ENCODE data around the gene RBPJL. TPM values are rescaled to one million over a fixed set of nuclear protein-coding genes. Genes with fewer than 3 reads are reported as not detected.

The RBPJL gene
- total and polyA plus RNA-seq, 2 of the 13 experiments (the other 11 are each of a cell fraction or from before 2014, with no cell fraction given), result not detected

DNA sequence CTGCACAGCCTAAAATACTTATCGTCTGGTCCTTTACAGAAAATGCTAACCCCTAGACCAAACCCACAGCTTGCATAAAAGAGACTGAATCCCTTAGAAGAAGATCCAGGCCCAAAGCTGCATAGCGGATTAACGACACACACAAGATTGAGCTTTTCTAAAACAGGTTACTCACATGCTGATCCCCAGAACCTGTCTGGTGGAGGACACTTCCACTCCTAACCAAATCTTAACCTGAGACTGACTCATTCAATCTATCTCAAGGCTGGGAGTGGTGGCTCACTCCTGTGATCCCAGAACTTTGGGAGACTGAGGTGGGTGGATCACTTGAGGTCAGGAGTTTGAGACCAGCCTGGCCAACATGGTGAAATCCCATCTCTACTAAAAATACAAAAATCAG is 49.5 kb upstream of the RBPJL start (continued):
- TF ChIP-seq MLLT10 (CRISPR knock-in tag; IDR thresholded peaks at IDR 0.05) (no peak), ZBED4 (CRISPR knock-in tag; IDR thresholded peaks at IDR 0.05; ENCODE audit: borderline replicate concordance) (no peak), ZNF292 (CRISPR knock-in tag; IDR thresholded peaks at IDR 0.05; ENCODE audit: borderline replicate concordance, low read depth) (no peak), ZNF749 (CRISPR knock-in tag; IDR thresholded peaks at IDR 0.05; ENCODE audit: borderline replicate concordance) (no peak), CENPX (CRISPR knock-in tag; IDR thresholded peaks at IDR 0.05) (no peak)

GRCh38 chr20:45257711-45258110 is 48.9 kb upstream of the RBPJL start:
- Histone ChIP-seq H3K4me3 (replicated peaks in 1 of 3; ENCODE audit: insufficient read depth in 1 of 3, low read depth in 2 of 3, low read length in 3 of 3) (no peak overlapping the region), H3K4me1 (ENCODE audit: insufficient read depth, low read length) (peaks cover 13% of the 10 kb centered on the region), H3K27ac (ENCODE audit: extremely low read length, insufficient read depth, low read length) (no peak overlapping the region), H4K20me1 (ENCODE audit: insufficient read depth, low read length) (no peaks in the 10 kb centered on the region), H3K4me2 (ENCODE audit: low read depth, low read length) (no peak overlapping the region), H3K9me3 (ENCODE audit: low read length) (no peaks in the 10 kb centered on the region), H3K9ac (ENCODE audit: insufficient read depth, low read depth, low read length) (no peak overlapping the region), H3K27me3 (ENCODE audit: control insufficient read depth in 1 of 2, insufficient read depth in 2 of 2, low read length in 2 of 2) (peaks cover 0 to 27% of the 10 kb centered on the region in 2 experiments; a peak in 2 of 5 replicates), H3K79me2 (ENCODE audit: insufficient read depth, low read length) (no peaks in the 10 kb centered on the region), H2AFZ (ENCODE audit: low read length) (no peak overlapping the region), H3K36me3 (replicated peaks in 1 of 2; ENCODE audit: control insufficient read depth in 1 of 2, insufficient read depth in 2 of 2, low read length in 2 of 2) (no peaks in the 10 kb centered on the region)
- no peak for TF ChIP-seq EEA1 (CRISPR knock-in tag; IDR thresholded peaks at IDR 0.05; ENCODE audit: borderline replicate concordance)
- TF ChIP-seq, protein P1, sequence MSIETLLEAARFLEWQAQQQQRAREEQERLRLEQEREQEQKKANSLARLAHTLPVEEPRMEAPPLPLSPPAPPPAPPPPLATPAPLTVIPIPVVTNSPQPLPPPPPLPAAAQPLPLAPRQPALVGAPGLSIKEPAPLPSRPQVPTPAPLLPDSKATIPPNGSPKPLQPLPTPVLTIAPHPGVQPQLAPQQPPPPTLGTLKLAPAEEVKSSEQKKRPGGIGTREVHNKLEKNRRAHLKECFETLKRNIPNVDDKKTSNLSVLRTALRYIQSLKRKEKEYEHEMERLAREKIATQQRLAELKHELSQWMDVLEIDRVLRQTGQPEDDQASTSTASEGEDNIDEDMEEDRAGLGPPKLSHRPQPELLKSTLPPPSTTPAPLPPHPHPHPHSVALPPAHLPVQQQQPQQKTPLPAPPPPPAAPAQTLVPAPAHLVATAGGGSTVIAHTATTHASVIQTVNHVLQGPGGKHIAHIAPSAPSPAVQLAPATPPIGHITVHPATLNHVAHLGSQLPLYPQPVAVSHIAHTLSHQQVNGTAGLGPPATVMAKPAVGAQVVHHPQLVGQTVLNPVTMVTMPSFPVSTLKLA (IDR thresholded peaks at IDR 0.05), result peak; percentile 15; the same call in 1 of the 2 replicates
- BruUV-seq (replicated peaks), result no TSS peak
- 13% methylated on average over 7 of the region's 7 CpGs for WGBS (ENCODE audit: low lambda C conversion rate)
- in situ Hi-C loops (cut with HindIII; ENCODE audit: extremely low pct_ligation_motif_present, low pct_unique_long_range_greater_than_20kb), result no loop called here
- ATAC-seq (no peak), FAIRE-seq (no peak), DNase-seq (ENCODE audit: low spot score) (no peak)
- intact Hi-C loops (cut with micrococcal nuclease; ENCODE audit: unreplicated experiment), result no loop called here
- CTCF ChIA-PET (ENCODE audit: low intra/inter-chr PET ratio, low total read pairs), result no interaction called here
- POLR2A ChIA-PET, result no interaction called here

Measured in HepG2 (cell line).